ENCODE measurements around the gene CHIC2.
A peak's percentile ranks its signal among the peaks of the same experiment; 100 is the strongest.
"Not testable (repeated sequence)": the region's sequence is repeated elsewhere in the genome, so short reads cannot be mapped to it uniquely, and the experiment has no call there.

CHIC2 gene

GRCh38 chr4:54064317-54065111 lies at the start of gene CHIC2:
CHIC2 (minus strand) TSS chr4:54064605; CDS start chr4:54064300, 305 bp downstream.
- peak; percentile 92 for DNase-seq (ENCODE audit: low read depth)

GRCh38 chr4:54113206-54113605 lies 48.8 kb upstream of the CHIC2 start:
- DNase-seq (ENCODE audit: low read depth), result not testable (repeated sequence)

- DNase-seq (ENCODE audit: low read depth), result no peak
These were observed 45.6 kb upstream of the CHIC2 start for GRCh38 chr4:54110019-54110416.

GRCh38 chr4:54109241-54110018 lies 45.0 kb upstream of the CHIC2 start:
- DNase-seq (ENCODE audit: low read depth), result no peak

- no peak for DNase-seq (ENCODE audit: low read depth)
These were observed 43.7 kb upstream of the CHIC2 start for GRCh38 chr4:54107951-54108748.

- no peak for DNase-seq (ENCODE audit: low read depth)
These were observed 40.5 kb upstream of the CHIC2 start for GRCh38 chr4:54104907-54105306.

GRCh38 chr4:54103190-54103574 lies 38.8 kb upstream of the CHIC2 start:
- DNase-seq (ENCODE audit: low read depth), result no peak

GRCh38 chr4:54102531-54103106 lies 38.2 kb upstream of the CHIC2 start:
- DNase-seq (ENCODE audit: low read depth), result no peak

GRCh38 chr4:54101190-54102041 lies 37.0 kb upstream of the CHIC2 start:
- no peak for DNase-seq (ENCODE audit: low read depth)

- DNase-seq (ENCODE audit: low read depth), result no peak
These were observed 36.3 kb upstream of the CHIC2 start for GRCh38 chr4:54100595-54101189.

- no peak for DNase-seq (ENCODE audit: low read depth)
These were observed 35.6 kb upstream of the CHIC2 start, which contains the start of gene GSX2 for GRCh38 chr4:54099748-54100574. GSX2 (plus strand) TSS chr4:54100163; CDS start chr4:54100345, 182 bp downstream.

- DNase-seq (ENCODE audit: low read depth), result no peak
These were observed 34.9 kb upstream of the CHIC2 start for GRCh38 chr4:54099287-54099747.

GRCh38 chr4:54098375-54098774 lies 34.0 kb upstream of the CHIC2 start:
- no peak for DNase-seq (ENCODE audit: low read depth)

- DNase-seq (ENCODE audit: low read depth), result no peak
These were observed 32.7 kb upstream of the CHIC2 start for GRCh38 chr4:54097152-54097551.

- DNase-seq (ENCODE audit: low read depth), result no peak
These were observed 32.0 kb upstream of the CHIC2 start for GRCh38 chr4:54096295-54096962.

GRCh38 chr4:54095110-54095825 lies 30.9 kb upstream of the CHIC2 start:
- DNase-seq (ENCODE audit: low read depth), result no peak

GRCh38 chr4:54094451-54094850 lies 30.0 kb upstream of the CHIC2 start:
- no peak for DNase-seq (ENCODE audit: low read depth)

Data from stimulated activated CD8-positive, alpha-beta memory T cell treated with anti-CD3 and anti-CD28 coated beads, Interleukin-7, amount 100 ng/mL, for 24 hours (primary cell).